Measurements from ENCODE around the gene PNMA6E.

The PNMA6E gene

GRCh38 chrX:153353416-153353815 lies 47.7 kb downstream of the PNMA6E start:
- TF ChIP-seq MYC (IDR thresholded peaks at IDR 0.05; ENCODE audit: low read depth, low read length) (no peak), POLR2A (IDR thresholded peaks at IDR 0.05; ENCODE audit: extremely low read depth, insufficient read length) (no peak), CTCF (IDR thresholded peaks at IDR 0.05; ENCODE audit: low read depth, low read length) (no peak)
- DNase-seq (ENCODE audit: low read depth) = no peak
- H3K4me3 ChIP-seq (ENCODE audit: low read depth, low read length) = no peak overlapping the region

GRCh38 chrX:153352858-153353257 lies 48.3 kb downstream of the PNMA6E start:
- no peak overlapping the region for H3K4me3 ChIP-seq (ENCODE audit: low read depth, low read length)
- TF ChIP-seq MYC (IDR thresholded peaks at IDR 0.05; ENCODE audit: low read depth, low read length) (no peak), POLR2A (IDR thresholded peaks at IDR 0.05; ENCODE audit: extremely low read depth, insufficient read length) (no peak), MAX (IDR thresholded peaks at IDR 0.05; ENCODE audit: low read depth, low read length) (no peak), CTCF (IDR thresholded peaks at IDR 0.05; ENCODE audit: low read depth, low read length) (no peak)
- no peak for DNase-seq (ENCODE audit: low read depth)

- TF ChIP-seq CTCF (IDR thresholded peaks at IDR 0.05; ENCODE audit: low read depth, low read length) (no peak), POLR2A (IDR thresholded peaks at IDR 0.05; ENCODE audit: extremely low read depth, insufficient read length) (no peak), MYC (IDR thresholded peaks at IDR 0.05; ENCODE audit: low read depth, low read length) (no peak), MAX (IDR thresholded peaks at IDR 0.05; ENCODE audit: low read depth, low read length) (no peak)
- DNase-seq (ENCODE audit: low read depth) = no peak
- no peak overlapping the region for H3K4me3 ChIP-seq (ENCODE audit: low read depth, low read length)
Observed at GRCh38 chrX:153351981-153352380, 49.2 kb downstream of the PNMA6E start.

GRCh38 chrX:153349952-153350351 lies 51.2 kb downstream of the PNMA6E start:
- no peak overlapping the region for H3K4me3 ChIP-seq (ENCODE audit: low read depth, low read length)
- no peak for DNase-seq (ENCODE audit: low read depth)
- TF ChIP-seq MYC (IDR thresholded peaks at IDR 0.05; ENCODE audit: low read depth, low read length) = no peak
- TF ChIP-seq MAX (IDR thresholded peaks at IDR 0.05; ENCODE audit: low read depth, low read length) = no peak
- no peak for TF ChIP-seq CTCF (IDR thresholded peaks at IDR 0.05; ENCODE audit: low read depth, low read length)
- no peak for TF ChIP-seq POLR2A (IDR thresholded peaks at IDR 0.05; ENCODE audit: extremely low read depth, insufficient read length)

GRCh38 chrX:153348421-153348820 lies 52.7 kb downstream of the PNMA6E start:
- no peak overlapping the region for H3K4me3 ChIP-seq (ENCODE audit: low read depth, low read length)
- DNase-seq (ENCODE audit: low read depth) = no peak
- no peak for TF ChIP-seq POLR2A (IDR thresholded peaks at IDR 0.05; ENCODE audit: extremely low read depth, insufficient read length)
- TF ChIP-seq MAX (IDR thresholded peaks at IDR 0.05; ENCODE audit: low read depth, low read length) = no peak
- no peak for TF ChIP-seq CTCF (IDR thresholded peaks at IDR 0.05; ENCODE audit: low read depth, low read length)
- no peak for TF ChIP-seq MYC (IDR thresholded peaks at IDR 0.05; ENCODE audit: low read depth, low read length)

GRCh38 chrX:153347530-153347929 lies 53.6 kb downstream of the PNMA6E start:
- no peak overlapping the region for H3K4me3 ChIP-seq (ENCODE audit: low read depth, low read length)
- DNase-seq (ENCODE audit: low read depth) = no peak
- TF ChIP-seq MAX (IDR thresholded peaks at IDR 0.05; ENCODE audit: low read depth, low read length) (no peak), POLR2A (IDR thresholded peaks at IDR 0.05; ENCODE audit: extremely low read depth, insufficient read length) (no peak), CTCF (IDR thresholded peaks at IDR 0.05; ENCODE audit: low read depth, low read length) (no peak), MYC (IDR thresholded peaks at IDR 0.05; ENCODE audit: low read depth, low read length) (no peak)
